Fibroblast of upper back skin (primary cell): ENCODE results near the gene GTF2E1.
"Not testable (repeated sequence)": the region's sequence is repeated elsewhere in the genome, so short reads cannot be mapped to it uniquely, and the experiment has no call there.

Experiments
- DNase-seq: peaks from one replicate; pipeline ENCODE4 v3.0.0-alpha.2; 2013

The GTF2E1 gene

DNA sequence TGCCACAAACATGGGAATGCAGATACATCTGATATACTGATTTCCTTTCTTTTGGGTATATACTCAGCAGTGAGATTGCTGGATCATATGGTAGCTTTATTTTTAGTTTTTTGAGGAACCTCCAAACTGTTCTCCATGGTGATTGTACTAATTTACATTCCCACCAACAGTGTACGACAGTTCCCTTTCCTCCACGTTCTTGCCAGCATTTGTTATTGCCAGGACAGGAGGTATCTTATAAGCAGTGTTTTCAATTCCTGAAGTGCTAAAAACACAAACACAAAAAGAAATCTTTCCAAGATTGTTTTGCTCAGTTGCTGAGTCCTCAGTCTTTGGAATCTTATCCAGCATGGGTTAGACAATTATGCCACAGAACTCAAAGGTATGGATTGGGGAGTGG, 13.5 kb downstream of the GTF2E1 start:
- DNase-seq: no peak

DNA sequence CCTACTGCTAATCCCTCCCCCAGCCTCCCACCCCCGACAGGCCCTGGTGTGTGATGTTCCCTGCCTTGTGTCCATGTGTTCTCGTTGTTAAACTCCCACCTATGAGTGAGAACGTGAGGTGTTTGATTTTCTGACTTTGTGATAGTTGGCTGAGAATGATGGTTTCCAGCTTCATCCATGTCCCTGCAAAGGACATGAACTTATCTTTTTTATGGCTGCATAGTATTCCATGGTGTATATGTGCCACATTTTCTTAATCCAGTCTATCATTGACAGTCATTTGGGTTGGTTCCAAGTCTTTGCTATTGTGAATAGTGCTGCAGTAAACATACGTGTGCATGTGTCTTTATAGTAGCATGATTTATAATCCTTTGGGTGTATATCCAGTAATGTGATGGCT, 16.0 kb downstream of the GTF2E1 start:
- not testable (repeated sequence) for DNase-seq

DNA sequence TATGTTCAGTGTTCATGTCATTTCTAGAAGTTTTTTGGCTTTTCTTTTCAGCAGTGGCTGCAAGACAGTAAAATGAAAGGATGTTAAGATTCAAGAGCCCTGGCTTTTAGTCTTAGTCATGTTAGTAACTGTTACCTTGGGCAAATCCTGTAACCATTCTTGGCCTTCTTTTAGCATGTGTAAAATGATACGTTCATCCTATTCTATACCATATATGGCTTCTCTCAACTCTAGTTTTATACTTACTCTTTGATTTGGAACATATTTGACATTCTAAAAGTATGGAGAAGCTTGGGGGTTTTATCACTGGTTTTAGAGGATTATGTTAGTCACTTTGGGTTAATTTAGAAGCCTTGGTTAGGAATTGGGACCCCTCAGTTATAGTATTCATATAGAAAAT, 20.1 kb downstream of the GTF2E1 start:
- peak; percentile 91 for DNase-seq

DNA sequence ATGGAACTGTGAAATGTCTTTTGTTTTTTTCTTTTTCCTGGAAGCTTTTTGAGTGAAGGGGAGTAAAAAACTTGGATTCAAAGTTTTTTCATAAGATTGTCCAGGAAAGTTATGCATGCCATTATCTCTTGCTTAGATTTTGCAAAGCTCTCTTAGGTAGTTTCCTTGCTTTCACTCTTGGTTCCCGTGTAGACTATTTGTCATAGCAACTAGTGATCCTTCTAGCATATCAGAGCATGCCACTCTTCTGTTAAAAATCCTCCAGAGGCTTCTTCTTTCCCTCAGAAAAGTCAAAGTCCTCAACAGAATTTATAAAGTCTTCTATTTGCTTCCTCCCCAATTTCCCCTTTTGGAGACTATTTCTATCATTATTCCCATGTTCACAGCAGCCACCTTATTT, 21.1 kb downstream of the GTF2E1 start:
- DNase-seq: no peak

DNA sequence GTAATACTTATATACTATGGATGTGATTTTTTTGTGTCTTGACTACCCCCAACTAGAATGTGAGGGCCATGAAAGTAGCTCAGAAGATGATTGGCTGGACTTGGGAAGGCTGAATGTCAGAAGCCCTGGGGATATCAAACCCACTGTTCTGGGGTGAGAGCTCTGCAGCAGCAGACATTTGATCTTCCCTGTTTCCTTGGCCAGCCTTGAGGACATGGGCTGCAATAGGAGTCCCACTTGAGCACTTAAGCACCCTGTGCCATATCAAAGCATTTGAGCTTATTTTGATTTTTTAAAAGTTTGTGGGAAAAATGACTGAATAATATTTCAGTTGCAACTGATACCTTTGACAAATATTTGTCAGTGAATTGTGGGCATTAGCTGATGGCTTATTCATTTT, 21.7 kb downstream of the GTF2E1 start:
- peak; percentile 37 for DNase-seq

DNA sequence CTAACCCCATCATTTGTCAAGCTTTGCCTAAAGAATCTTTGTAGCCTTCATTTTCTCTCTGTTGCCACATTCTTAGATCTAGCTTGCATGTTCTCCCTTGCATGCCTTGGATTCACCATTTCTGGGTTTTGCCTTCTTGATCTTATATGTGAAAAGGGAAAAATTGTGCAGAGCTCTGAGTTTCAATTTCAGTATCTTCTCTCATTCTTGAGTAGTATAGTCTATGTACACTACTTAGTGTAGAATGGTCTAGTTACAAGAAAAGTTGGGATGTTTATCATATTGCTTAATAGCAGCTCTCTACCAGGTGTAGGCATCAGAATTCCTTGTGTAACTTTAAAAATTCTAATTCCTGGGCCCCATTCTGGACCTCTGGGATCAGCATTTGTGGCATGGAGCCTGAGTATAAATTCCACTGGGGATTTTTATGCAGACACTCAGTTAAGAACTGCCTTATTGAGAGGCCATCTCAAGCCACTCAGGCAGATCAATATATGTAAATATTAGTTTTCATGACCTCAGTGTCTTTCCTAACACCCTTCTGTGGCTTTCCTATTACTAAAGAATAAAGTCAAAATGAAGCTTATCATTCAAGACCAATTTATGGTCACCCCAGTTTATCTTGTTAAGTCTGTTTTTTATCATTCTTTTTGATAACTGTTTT, 23.4 kb downstream of the GTF2E1 start:
- no peak for DNase-seq

DNA sequence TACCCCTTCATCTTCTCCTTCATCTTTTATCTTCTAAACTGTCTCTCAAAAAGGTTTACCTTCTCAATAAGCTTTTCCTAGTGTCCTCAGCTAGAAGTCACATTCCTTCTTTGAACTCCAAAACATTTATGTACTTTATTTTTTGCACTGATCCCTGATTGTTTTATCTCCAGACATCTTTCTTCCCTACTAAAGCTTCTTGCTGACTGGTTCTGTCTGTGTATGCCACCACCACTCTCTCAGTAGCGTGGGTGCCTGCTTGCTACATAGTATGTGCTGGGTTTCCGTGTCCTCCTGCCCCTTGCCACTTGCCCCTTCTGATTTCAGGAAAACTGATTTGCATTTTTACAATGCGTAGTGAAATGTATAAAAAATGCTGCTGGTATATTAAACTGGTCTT, 24.0 kb downstream of the GTF2E1 start:
- DNase-seq: no peak

DNA sequence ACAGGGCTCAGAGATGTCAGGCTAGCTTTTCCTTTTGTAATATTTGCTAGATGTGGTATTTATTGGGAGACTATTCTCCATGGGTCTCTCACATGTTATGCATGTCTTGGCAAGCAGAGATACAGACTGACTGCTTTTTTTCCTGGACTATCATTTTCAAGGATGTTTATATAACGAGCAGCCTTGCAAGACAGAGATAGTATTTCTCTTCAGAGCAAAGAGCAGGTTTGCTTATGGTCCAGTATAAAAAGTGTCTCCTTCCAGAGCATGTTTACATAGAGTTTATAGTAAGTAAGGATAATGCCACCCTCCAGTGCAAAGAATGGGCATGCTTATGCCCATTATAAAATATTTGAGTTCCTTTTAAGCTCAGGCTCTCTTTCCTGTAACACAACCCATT, 24.6 kb downstream of the GTF2E1 start:
- peak; percentile 13 for DNase-seq

DNA sequence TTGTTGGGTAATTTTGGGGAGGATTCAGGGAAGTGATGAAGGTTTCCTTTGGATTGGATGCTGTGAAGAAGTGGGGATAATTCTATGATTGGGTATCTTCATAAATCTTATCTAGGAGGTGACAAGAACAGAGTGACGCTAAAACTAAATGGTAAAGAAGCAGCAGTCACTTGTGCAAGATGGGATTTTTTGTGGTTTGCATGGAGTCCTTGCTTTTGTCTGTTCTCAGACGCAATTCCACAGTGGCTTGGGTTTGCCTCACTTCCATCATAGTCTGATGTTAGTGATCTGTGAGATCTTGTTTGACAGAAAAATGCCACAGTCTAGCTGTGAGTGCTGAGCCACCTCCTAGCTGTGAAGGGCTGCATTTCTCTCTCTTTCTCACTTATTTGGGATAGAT, 26.9 kb downstream of the GTF2E1 start:
- no peak for DNase-seq

DNA sequence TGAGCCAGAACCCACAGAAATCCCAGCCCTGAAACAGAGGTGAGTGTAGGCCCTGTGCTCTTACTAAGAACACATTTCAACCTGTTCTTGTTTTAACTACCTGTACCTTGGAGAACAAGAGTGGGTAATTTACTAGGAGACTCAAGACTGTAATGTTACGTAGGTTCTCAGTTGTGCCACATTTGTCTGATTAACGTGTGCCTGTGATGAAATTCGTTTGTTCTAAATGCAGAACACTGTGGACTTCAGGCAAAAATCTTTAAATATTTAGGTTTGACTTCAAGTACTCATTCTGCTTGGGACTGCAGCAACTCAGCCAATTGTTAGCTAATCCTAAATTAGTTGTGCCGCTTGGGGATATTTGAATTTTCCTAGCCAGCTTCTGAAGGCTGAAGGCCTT, 28.3 kb downstream of the GTF2E1 start:
- DNase-seq: no peak

DNA sequence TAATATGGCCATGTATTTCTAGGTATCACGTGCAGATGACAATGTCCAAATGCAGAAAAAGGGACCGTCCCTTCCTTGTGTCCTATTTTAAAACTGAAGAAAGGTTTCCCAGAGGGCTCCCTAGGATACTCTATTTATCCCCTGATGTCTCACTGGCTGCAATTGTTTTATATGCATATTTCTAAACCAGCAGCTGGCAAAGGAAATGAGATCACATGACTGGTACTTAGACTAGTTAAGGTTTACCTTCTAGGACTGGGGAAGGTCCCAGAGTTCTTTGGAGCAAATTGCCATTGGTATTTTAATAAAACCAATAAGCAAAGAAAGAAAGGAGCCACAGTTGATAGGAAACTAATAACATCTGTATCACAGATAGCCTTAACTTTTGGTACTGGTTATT, 29.5 kb downstream of the GTF2E1 start:
- DNase-seq: no peak

DNA sequence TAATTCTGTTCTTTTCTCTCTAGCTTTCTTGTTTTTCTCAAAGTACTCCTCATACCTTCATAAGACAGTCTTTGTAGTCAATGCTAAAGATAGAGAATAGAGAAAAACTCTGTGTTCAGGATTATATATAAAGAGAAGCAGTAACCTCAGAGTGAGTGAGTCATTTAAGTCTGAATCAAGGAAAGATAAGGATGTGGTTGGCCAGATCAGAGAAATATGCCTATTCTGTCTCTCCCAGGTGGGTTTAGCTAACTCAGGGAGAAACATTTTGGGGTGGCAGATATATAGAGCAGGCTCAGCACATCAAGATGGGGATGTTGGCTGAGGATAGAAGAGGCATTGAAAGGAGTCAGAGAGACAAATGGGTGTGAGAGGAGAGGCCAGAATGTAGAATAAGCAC, 31.4 kb downstream of the GTF2E1 start:
- peak; percentile 56 for DNase-seq

DNA sequence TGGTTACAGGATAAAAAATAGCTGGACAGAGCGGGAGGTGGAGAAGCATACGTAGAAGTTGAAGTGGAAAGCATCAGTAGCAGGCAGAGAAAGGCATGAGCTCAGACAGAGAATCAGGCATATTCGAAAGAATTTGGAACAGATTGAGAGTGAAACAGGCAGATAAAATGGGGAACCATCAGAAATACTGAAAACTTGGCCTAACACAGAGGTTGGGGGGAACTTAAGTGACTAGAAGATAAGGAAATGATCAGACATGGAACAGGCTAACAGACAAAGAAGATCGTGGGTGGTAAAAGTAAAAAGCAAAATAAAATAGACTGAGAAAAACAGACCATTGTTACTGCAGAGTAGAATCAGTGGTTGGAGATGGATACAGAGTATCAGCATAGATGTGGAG, 32.9 kb downstream of the GTF2E1 start:
- DNase-seq: no peak

DNA sequence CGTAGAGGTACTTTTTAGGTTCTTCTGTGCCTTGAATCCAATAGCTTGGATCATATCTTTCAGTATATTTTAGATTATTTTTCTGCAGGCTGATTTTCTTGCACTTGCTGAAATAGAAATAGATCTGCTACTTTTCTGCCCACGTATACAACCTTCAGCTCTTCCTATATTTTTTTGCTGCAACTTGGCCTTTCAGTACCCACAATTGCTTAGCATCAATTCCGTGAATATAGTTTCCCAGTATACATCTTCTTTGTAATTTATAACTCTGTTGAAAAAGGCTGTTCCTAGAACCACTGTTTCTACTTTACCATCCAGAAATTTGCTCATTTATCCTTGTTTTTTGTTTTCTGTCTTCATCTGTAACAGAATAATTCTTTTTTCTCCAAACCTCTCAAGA, 36.2 kb downstream of the GTF2E1 start:
- DNase-seq: no peak

DNA sequence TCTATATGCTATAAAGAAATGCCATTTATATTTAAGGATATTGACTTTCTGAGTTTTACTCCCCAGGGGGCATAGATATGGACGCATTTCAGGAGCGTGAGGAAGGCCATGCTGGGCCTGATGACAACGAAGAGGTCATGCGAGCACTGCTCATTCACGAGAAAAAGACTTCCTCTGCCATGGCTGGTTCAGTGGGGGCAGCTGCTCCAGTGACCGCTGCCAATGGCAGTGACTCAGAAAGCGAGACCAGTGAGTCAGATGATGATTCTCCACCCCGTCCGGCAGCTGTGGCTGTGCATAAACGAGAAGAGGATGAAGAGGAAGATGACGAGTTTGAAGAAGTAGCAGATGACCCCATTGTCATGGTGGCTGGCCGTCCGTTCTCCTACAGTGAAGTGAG, 38.4 kb downstream of the GTF2E1 start:
- peak; percentile 67 for DNase-seq

DNA sequence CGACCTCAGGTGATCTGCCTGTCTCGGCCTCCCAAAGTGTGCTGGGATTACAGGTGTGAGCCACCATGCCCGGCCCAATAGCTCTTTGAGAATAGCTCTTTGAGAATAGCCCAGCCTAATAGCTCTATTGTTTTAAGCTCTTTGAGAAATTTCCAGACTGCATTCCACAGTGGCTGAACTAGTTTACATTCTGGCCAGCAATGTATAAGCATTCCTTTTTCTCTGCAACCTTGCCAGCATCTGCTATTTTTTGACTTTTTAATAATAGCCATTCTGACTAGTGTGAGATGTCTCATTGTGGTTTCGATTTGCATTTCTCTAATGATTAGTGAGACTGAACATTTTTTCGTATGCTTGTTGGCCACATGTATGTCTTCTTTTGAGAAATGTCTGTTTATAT, 43.3 kb downstream of the GTF2E1 start:
- DNase-seq: peak; percentile 85

DNA sequence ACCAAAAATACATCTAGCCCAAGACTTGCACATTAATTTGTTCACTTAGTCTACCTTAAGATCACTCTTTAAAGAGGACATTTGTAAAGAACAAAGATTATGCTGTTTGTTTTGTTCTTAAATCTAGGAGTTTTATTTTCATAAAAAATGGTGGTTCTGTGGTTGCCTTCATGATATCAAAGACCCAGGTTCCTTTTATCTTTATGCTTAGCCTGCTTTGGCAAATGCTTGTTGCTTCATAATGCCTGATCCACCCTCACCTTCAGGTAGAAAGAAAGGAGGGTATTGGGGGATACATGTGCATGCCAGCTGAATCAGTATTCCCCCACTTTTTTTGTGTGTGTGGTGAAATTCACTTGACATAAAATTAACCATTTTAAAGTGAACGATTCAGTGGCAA, 48.5 kb downstream of the GTF2E1 start:
- DNase-seq: no peak

DNA sequence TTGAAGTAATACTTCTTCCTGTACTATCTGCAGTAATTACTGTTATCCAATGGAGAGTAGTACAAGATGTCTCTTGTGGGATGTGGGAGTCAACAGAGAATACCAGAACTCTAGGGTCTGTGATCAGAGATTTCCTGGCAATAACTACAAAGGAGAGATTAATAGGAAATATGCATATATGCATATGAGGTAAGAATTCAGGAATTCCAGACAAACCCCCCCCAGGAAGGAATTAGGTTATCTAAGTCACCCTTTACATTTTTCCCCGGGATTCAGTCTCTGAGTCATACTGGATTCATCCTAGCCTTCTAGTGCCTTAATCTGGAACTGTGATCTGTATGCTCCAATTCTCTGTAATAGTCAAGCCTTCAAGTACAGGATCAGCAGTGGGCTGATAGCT, 49.4 kb downstream of the GTF2E1 start:
- peak; percentile 94 for DNase-seq

DNA sequence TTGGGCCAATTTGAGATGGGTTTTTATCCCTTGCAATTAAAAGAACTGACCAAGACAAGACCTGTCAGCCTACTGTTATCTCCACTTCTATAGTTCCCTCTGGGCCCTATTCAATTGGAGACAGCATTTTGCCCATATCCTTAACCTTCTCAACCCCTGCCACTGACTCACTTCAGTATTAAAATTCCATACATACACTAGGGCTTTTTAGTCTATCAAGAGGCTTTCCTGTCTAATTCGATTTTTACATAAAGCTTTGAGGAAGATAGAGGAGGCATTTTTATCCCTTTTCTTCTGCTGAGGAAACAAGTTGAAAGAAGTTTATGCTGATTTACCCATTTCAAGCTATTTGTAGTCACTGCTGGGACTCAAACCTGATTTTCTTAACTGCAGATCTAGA, 51.1 kb downstream of the GTF2E1 start:
- peak; percentile 76 for DNase-seq

DNA sequence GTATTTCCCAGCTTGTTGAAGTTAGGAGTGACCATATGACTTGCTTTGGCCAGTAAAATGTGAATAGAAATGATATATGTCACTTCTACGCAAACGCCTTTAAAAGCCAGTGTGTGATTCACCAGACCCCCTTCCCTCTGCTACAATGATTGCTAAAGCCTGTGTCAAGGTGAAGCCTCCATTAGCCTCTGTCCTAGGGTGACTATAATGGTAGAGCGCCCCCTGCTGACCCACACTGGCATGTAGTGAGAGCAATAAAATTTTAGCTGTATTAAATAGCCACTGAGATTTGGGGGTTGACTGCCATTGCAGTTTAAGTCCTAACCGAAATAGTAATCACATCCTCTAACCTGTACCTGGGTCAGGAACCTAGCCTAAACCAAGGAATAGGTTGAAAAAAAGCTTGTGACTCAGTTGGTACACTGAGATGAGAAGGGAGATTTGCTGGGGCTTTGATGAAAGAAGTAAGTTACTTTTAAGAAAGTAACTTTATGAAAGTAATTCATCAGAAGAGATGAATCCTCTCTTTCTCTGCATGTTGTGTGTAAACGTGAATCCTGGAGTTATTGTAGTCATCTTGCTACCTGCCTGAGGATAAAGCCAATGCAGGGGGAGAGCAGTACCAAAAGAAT, 52.6 kb downstream of the GTF2E1 start:
- DNase-seq: peak; percentile 87

DNA sequence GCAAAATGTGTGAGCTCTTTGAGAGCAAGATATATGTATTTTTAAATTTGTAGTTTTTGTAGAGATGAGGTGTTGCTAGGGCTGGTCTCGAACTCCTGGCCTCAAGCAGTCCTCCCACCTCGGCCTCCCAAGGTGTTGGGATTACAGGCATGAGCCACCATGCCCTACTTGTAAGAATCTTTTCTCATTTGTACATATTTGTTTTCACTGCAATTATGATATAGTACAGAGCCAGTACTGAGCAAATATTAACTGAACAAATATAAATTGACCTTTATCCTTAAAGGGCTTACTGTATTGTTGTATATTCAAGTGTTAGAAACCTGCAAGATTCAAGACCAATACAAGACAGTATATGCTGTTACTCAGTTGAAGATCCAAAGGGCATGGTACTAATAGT, 53.4 kb downstream of the GTF2E1 start:
- no peak for DNase-seq

DNA sequence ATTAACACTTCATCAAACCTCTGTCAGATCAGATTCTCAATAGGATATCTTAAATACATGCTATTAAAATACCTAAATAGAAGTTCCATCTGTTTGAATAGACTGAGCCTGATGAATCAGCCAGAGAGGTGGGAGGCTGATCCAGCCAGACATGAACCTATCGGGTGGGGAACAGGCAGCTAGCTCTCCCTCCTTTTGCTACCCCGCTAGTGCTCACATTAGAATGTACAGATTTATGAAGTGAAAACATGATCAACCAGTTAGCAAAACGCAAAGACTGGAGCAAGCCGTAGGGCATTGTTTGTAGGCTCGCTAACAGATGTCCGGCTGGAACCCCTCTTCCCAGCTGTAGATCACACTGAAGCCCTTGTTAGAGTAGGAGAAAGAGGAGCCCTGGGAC, 54.4 kb downstream of the GTF2E1 start:
- DNase-seq: peak; percentile 21

DNA sequence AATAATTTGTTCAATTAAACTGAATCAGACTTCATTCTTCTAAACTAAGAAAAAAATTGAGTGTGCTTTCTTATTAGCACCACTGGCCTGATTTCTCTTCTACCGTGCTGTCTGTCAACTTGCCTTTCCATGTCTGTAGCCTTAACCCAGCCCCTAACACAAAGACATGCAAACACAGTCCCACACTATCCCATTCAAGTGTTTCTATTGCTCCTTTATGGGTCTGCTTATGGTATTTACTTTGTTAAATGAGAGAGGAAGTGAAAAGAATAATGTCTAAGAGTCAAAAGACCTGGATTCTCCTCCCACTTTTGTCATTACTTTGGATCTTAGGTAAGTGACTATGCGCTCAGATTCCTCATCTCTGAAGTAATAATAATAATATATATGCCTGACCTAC, 55.3 kb downstream of the GTF2E1 start:
- DNase-seq: no peak

DNA sequence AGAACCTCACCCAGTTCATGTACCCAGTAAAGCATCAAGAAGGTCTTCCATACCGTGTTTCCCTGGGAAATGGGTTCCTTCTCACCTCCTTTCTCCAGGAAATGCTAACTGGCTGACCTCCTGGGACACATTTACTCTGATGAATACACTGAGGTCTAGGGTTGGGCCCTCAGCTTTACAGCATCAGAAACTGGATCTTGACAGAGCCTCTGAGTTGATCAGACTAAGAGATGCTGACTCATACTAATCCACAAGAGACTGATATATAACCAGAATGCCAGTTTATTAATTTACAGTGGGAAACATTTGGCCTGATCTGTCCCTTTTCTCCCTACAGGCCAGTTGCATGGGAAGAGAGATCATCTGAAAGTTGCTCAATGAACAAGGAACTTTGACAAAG, 55.8 kb downstream of the GTF2E1 start:
- DNase-seq: peak; percentile 46

DNA sequence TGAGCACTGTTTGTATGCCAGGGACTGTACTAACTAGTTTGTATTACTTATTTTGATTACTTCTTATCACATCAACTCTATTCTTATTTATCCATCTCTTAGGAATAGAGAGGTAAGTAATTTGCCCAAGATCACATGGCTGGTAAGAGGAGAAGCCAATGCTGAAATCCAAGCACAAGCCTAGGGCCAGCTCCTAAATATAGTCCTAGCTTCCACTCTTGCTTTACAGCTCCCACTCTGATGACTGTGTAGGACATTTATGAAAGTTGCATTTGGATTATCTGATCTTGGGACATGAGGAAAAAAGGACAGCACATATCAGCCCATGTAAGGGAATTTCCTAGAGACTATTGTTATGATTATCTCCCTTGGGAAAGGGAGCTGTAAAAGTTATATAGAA, 58.1 kb downstream of the GTF2E1 start:
- no peak for DNase-seq
